GM21737 (cell line): Measurements from ENCODE around the gene SPATA3.

Experiments used
- ATAC-seq: cut with Tn5 transposase; IDR thresholded peaks from one replicate; pipeline ENCODE4 v1.9.1; 2021; ENCODE audit warnings: mild to moderate bottlenecking, moderate library complexity; ENCODE audit not compliant: unreplicated experiment

The SPATA3 gene

GRCh38 chr2:230995821-230996220, at the start of gene SPATA3:
Gene SPATA3, plus strand, starts transcription at chr2:230996121. Its CDS starts 113 bp downstream, at chr2:230996234.
- no peak for ATAC-seq

GRCh38 chr2:230946429-230947234, 49.3 kb upstream of the SPATA3 start:
- ATAC-seq = no peak

DNA sequence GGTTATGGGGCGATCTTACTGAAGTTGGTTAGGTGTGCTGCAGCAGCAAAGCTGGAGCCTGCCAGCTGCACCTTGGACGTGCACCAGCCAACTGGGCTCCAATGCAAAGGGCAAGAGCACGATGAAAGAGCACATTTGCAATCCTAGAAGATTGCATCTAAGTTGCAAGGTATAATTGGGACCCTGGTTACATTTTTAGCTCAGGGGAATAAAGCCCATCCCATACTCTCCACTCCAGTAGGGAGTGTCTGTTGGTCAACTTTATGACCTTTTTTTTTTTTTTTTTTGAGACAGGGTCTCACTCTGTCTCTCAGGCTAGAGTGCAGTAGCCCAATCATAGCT, 48.7 kb upstream of the SPATA3 start:
- no peak for ATAC-seq

DNA sequence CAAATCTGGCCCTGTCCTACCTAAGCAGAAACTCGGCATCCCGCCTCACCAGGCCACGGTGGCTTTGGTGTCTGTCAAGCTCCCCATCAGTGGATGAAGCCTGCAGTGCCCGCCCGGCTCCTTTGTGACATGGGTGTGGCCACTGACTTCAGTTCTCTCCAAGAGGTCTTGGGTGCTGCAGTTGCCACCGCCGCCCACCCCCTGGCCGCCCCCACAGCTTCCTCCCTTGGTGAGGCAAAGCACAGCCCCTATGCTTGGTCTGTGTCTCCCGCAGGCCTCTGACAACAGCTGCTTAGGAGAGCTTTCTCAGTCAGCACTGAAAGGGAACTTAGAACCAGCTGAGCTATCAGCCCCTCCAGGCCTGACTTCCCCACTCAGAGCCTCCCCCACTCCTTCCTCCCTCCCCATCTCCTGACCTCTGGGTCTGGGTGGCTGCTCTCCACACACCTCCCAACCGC, 48.0 kb upstream of the SPATA3 start:
- ATAC-seq = no peak

DNA sequence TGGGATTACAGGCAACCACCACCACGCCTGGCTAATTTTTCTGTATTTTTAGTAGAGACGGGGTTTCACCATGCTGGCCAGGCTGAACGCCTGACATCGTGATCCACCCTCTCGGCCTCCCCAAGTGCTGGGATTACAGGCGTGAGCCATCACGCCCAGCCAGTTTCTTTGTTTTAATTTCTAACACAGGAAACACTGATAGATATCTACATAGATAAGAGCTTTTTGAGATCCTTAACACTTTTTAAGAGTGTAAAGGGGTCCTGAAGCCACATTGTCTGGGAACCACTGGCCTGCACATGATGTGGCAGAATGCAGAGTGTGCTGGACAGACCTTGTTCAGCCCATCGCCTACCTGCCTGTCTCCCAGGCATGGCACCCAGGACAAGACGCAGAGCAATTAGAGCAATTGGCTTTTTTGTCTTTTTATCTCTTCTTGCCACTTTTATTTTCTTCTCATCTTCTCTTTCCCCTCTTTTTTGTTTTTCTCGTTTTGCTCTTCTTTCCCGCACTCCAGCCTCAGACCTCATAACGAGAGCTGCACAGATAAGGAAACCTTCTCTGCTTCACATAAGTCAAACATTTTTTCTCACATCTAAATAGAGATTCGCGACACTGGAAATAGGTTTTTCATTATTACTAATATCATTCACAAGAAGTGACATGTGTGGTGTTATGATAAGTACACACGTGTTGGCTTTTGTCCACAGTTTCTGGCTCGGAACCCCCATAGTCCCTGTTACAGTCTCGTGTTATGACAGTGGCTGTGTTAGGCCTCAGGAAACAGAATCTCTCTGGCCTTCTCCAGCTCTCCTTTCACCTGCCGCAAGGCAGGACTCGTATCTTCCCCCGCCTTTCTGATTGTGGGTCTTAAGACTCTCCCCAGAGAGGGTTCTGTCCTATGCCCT, 45.7 kb upstream of the SPATA3 start:
- peak; percentile 48 for ATAC-seq

- no peak for ATAC-seq
Observed at GRCh38 chr2:230950874-230951339, 45.0 kb upstream of the SPATA3 start.

DNA sequence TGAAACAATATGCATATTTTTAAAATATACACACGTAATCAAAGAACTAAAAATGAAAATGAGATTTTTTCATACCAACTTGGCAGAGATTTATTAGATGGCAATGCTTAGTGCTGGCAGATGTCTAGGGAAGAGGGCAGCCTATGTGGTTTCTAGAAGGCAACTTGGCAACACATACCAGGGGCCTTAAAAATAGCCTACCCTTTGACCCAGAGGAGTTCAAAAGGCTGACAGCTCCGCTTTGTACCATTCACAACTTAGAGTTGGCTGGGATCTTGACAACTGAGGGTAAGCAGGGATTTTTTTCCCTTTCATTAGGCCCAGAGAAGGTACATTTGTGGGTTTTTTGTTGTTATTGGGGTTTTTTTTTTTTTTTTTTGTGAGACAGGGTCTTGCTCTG, 44.5 kb upstream of the SPATA3 start:
- no peak for ATAC-seq

DNA sequence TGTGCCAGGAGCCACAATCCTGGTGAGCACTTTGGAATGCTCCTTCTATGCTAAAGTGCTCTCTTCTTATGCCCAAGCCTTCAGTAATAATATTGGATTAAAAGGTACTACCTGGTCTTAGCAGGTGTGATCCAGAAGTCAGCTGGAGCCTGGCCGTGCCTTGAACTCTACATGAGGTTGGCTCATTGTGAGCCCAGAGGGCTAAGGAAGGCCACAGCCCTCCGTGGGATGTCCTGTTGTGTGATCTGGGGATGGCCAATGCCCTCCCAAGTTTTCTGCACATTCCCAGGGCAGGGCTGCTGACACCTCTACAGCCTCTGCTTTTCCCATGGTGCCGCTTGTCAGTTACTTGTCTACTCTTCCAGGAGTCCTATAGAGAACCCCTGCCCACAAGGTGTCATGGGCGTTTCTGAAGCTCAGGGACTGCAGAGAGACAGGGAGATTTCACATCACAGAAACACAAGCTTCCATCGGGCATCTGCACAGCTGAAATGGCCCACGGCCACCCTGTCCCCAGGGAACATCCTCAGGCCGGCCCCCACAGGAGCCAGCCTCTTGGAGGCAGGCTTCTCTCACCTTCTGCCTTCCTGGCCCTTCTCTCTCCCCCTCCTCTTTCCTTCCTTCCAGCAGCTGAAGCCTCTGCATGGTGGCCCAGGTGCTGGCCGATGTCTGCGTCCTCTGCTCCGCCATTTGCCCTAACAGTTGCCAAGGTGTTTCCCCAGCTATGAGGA, 43.5 kb upstream of the SPATA3 start:
- no peak for ATAC-seq

DNA sequence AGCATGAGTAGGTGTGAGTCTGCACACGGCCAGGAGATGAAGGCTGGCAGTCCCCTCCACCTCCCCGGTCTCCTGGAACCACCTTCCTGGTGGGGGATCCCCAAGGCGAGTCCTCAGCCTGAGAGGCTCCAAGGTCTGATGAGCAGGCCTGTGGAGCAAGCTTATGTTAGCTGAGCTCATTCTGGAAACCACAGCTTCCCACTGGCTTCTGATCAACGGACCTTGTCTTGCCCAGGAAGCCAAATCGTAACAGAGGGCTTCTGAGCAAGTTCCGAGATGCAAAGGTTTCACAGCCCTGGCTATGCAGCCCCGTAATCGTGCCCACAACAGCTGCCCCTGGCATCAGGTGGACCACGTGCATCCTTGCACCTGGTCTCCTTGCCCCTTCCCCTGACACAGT, 42.1 kb upstream of the SPATA3 start:
- peak; percentile 31 for ATAC-seq

DNA sequence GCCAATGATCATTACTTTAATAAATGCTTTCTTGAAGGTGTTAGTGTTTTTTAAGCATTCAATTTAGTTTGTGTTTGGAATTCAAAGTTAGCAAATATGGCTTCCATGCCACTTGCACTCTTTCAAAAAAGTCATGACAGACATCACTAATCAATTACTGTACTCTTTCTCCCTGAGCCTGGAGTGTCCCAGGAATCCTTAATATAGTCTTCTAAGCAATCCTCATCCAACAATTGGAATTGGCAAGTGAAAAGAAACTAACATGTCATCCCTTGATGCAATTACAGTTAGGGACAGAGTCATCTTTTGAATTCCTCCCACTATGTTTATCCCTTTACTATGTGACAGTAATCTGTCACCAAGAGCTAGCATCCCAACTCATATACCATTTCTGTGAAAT, 41.2 kb upstream of the SPATA3 start:
- no peak for ATAC-seq

DNA sequence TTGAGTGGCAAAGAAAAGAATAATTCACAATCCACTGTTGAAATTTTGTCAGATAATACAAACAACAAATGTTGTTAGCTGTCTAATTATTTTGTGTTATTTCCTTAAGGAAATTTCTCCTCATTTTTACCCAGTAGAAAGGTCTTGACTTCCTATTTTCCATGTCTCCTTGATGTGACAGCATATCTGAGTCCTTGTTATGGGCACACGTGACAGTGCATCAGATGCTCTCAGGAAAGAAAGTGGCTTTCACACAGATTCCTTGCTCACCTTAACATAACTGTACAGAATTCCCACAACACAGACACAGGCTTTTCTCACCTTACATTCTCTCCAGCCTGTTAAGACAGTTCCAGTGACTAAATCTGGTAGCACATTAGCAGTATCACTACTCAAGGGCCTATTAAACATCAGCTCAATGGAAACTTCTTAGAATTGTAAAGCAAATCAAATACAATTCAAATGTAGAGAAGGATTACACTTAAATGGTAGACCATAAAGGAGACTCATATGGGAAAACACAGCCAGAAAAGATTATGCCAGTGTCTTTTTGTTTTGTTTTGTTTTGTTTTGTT, 40.7 kb upstream of the SPATA3 start:
- no peak for ATAC-seq

- peak; percentile 51 for ATAC-seq
Observed at GRCh38 chr2:230956827-230957755, 38.8 kb upstream of the SPATA3 start.

- no peak for ATAC-seq
Observed at GRCh38 chr2:230957756-230958391, 38.0 kb upstream of the SPATA3 start.

GRCh38 chr2:230958820-230959756, 36.8 kb upstream of the SPATA3 start:
- no peak for ATAC-seq

DNA sequence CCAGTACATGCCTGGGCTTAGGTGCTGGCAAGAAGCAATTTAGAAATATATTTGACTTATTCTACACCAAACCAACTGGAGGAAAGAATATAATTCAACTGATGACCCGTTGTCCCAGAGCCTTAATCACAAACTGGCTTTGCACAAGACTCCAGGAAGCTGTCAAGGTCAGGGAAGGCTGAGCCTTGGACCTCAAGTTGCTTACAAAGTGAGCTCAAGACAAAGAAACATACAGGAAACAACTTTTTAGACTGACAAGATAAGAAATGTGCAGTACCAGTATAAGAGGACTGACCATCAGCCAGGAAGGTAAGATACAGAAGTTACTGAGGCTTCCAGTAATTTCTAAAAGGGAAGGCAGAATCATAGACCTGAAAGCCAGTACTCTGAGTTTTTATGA, 35.9 kb upstream of the SPATA3 start:
- ATAC-seq = no peak

DNA sequence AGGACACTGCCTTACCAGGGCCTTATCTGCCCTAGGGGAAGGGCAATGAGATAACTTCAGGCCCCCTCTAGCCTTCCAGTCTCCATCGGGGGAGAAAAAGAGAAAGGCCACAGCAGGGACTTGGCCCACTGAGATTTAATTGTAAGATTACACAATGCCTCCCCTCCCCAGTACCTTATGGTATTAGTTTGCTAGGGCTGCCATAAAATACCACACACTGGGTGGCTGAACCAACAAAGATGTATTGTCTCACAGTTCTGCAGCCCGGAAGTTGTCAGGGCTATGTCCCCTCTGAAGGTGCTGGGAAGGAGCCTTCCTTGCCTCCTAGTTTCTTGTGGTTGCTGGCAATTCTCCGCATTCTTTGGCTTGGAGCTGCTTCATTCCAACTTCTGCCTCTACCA, 34.8 kb upstream of the SPATA3 start:
- no peak for ATAC-seq

GRCh38 chr2:230964136-230964730, 31.7 kb upstream of the SPATA3 start:
- no peak for ATAC-seq

- ATAC-seq = no peak
Observed at GRCh38 chr2:230967113-230967512, 28.8 kb upstream of the SPATA3 start.
